Occipital lobe (tissue), 3 donors: ENCODE measurements around the gene SUPT7L. TPM values are rescaled to one million over a fixed set of nuclear protein-coding genes. Genes with fewer than 3 reads are reported as not detected.
A peak's percentile ranks its signal among the peaks of the same experiment; 100 is the strongest.
"Not testable (repeated sequence)": the region's sequence is repeated elsewhere in the genome, so short reads cannot be mapped to it uniquely, and the experiment has no call there.

Experiments used
- DNase-seq: peaks from one replicate; lab custom pipeline; 2025; lab: John Stamatoyannopoulos, UW
- small RNA-seq: library from RNA; depleted of rRNA; stranded (forward); fragments of <200 nt; gene quantifications from one replicate; pipeline ENCODE3, GENCODE V24; 2014
- total RNA-seq: library from RNA; depleted of rRNA; stranded (reverse); fragments of >200 nt; gene quantifications from one replicate; pipeline ENCODE4 v1.2.3, GENCODE V29; 2014

Gene SUPT7L
- total RNA-seq, 1 donor from 2014 or later, result 26.0 TPM

GRCh38 chr2:27638709-27639108, 24.7 kb downstream of the SUPT7L start:
- no peak for DNase-seq

GRCh38 chr2:27638037-27638637, 25.3 kb downstream of the SUPT7L start:
- no peak for DNase-seq

- no peak for DNase-seq
These were observed 26.6 kb downstream of the SUPT7L start for GRCh38 chr2:27636766-27637165.

GRCh38 chr2:27634291-27634690, 29.1 kb downstream of the SUPT7L start:
- no peak for DNase-seq

GRCh38 chr2:27630257-27630656, 33.2 kb downstream of the SUPT7L start:
- not testable (repeated sequence) for DNase-seq

- peak; percentile 90 for DNase-seq
These were observed 34.4 kb downstream of the SUPT7L start, which contains the start of the genes CCDC121 and GPN1 for GRCh38 chr2:27628767-27629709. CCDC121 (minus strand) TSS chr2:27629012; CDS start chr2:27627799, 1,213 bp downstream. GPN1 (plus strand) TSS chr2:27629050; CDS start chr2:27629059, 9 bp downstream.

GRCh38 chr2:27627963-27628766, 35.2 kb downstream of the SUPT7L start:
- DNase-seq, result no peak

- DNase-seq, result not testable (repeated sequence)
These were observed 36.5 kb downstream of the SUPT7L start for GRCh38 chr2:27626921-27627320.

- DNase-seq, result not testable (repeated sequence)
These were observed 37.1 kb downstream of the SUPT7L start for GRCh38 chr2:27626323-27626722.

- DNase-seq, result no peak
These were observed 38.5 kb downstream of the SUPT7L start for GRCh38 chr2:27624943-27625342.

- no peak for DNase-seq
These were observed 40.5 kb downstream of the SUPT7L start for GRCh38 chr2:27622921-27623384.

- DNase-seq, result no peak
These were observed 41.9 kb downstream of the SUPT7L start for GRCh38 chr2:27621524-27621923.

GRCh38 chr2:27615316-27615715, 48.1 kb downstream of the SUPT7L start:
- DNase-seq, result no peak

- DNase-seq, result no peak
These were observed 49.4 kb downstream of the SUPT7L start for GRCh38 chr2:27613985-27614384.

GRCh38 chr2:27606611-27607010, 56.8 kb downstream of the SUPT7L start:
- DNase-seq, result no peak

Small RNAs within 50 kb of the gene (small RNA-seq; reads per million reads assigned to genes)
- not detected for gene RF00340

Other genes with a start within 250 kb of the SUPT7L start
- gene NRBP1, start 235.0 kb downstream of the SUPT7L start, total RNA-seq, result 58.8 TPM
- not detected for gene KRTCAP3, start 221.2 kb downstream of the SUPT7L start, total RNA-seq
- gene IFT172, start 173.9 kb downstream of the SUPT7L start, total RNA-seq, result 28.5 TPM
- gene FNDC4, start 168.4 kb downstream of the SUPT7L start, total RNA-seq, result 41.3 TPM
- 0.16 TPM for gene GCKR, start 166.8 kb downstream of the SUPT7L start, total RNA-seq
- 55.8 TPM for gene ZNF512, start 80.6 kb downstream of the SUPT7L start, total RNA-seq
- gene CCDC121, start 34.6 kb downstream of the SUPT7L start, total RNA-seq, result 5.9 TPM
- gene GPN1, start 34.6 kb downstream of the SUPT7L start, total RNA-seq, result 29.6 TPM
- gene SLC4A1AP, start 275 bp upstream of the SUPT7L start, total RNA-seq, result 30.4 TPM
- 39.1 TPM for gene MRPL33, start 108.1 kb upstream of the SUPT7L start, total RNA-seq
- gene RBKS, start 226.8 kb upstream of the SUPT7L start, total RNA-seq, result 1.2 TPM
- gene BABAM2, start 227.1 kb upstream of the SUPT7L start, total RNA-seq, result 13.4 TPM